MV-4-11 (cell line): ENCODE measurements around the gene JSRP1.

ENCODE experiments used
- DNase-seq: peaks from one replicate; lab custom pipeline; 2025; lab: John Stamatoyannopoulos, UW

The JSRP1 gene

GRCh38 chr19:2216361-2217225, 39.6 kb downstream of the JSRP1 start:
- DNase-seq, result no peak

GRCh38 chr19:2215281-2215751, 40.9 kb downstream of the JSRP1 start:
- DNase-seq, result no peak

DNA sequence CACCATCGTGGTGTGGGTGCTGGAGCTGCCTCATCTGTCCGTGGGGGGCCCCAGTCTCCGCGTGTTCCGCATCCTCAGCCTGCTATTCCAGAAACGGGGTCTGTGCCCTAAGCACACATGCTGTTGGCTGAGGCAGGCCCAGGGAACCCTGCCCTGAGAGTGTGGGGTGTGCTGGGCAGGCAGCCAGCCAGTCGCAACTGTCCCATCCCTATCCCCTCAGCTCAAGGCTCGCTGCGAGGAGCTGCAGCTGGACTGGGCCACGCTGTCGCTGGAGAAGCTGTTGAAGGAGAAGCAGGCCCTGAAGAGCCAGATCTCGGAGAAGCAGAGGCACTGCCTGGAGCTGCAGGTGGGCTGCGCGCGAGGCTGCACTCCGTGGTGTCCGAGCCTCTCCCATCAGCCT, 42.0 kb downstream of the JSRP1 start:
- no peak for DNase-seq

GRCh38 chr19:2213799-2214198, 42.4 kb downstream of the JSRP1 start:
- peak; percentile 34 for DNase-seq

DNA sequence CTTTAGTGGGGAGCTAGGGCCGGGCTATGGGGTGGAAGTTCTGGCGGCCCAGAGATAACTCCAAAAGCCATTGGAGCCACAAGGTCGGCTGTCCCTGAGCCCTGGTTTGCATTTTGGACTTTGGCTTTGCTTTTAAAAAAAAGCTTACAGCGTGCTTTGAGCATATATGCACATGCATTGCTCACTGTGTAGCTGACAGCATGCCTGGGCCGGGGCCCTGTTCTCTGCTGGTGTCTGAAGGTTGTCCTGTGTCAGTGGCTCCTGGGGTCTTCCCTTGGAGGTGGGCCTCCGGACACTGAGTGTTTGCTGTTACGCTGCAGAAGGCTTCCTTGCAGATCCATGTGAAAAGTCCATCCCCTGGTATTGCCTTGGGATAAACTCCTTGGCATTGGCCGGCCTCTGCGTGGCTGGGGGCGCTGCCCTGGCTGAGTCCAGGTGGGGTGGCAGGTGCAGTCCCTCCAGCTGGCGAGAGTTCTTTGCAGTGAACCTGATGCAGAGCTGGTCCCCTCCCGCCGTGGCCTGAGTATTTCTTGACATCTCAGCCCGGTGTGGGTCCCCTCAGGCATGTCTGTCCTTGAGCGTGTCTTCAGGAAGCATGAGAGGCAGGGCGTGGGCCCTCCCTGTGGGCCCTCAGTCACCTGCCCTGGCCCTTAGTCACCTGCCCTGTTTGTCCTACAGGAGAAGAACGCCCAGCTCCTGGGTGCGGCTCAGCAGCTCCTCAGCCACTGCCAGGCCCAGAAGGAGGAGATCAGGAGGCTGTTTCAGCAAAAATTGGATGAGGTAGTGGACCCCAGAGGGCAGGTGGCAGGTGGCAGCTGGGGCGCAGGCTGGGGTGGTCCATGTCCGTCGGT, 43.1 kb downstream of the JSRP1 start:
- no peak for DNase-seq

DNA sequence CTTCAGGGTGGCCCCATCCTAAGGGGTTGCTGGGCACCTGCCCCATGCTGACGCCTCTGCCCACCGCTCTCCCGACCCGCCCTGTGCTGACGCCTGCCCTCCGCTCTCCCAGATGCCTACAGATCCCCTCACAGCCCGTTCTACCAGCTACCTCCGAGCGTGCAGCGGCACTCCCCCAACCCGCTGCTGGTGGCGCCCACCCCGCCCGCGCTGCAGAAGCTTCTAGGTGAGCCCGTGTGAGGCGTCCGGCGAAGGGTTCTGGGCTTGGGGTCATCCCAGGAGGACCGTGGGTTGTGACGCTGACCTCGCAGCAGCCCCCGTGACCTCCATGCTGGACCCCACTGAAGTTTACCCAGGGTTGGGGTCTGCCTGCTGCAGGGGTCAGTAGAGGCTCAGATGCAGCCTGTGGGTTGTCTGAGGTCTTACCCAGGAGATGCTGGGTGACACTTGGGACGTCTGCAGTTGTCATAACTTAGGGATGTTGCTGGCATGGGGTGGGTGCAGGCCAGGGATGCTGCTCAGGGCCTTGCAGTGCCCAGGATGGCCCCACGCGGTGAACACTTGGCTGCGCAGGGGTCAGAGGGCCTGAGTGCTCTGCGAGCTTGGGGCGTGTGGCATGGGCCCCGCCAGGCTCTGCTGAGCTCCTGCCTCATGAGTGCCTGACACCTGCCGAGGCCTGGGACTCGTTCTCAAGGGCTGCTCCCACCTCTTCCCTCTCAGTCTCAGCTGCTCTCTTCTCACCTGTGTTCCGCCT, 45.1 kb downstream of the JSRP1 start:
- DNase-seq, result no peak

DNA sequence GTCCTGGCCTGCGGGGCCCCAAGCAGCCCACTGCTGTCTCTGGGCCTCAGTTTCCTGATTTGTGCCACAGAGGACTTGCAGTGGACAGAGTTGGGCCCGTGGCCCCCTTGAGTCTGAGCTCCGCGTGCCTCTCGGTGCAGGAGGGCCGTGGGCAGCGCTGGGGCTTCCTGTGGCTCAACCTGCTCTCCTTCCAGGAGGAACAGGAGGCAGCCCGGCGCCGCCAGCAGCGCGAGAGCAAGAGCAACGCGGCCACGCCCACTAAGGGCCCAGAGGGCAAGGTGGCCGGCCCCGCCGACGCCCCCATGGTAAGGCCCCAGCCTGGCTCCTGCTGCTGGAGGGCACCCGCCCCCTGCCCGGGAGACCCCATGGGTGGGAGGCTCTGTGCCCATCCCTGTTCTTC, 46.0 kb downstream of the JSRP1 start:
- no peak for DNase-seq

- no peak for DNase-seq
Measured at GRCh38 chr19:2209408-2209807, 46.8 kb downstream of the JSRP1 start.

DNA sequence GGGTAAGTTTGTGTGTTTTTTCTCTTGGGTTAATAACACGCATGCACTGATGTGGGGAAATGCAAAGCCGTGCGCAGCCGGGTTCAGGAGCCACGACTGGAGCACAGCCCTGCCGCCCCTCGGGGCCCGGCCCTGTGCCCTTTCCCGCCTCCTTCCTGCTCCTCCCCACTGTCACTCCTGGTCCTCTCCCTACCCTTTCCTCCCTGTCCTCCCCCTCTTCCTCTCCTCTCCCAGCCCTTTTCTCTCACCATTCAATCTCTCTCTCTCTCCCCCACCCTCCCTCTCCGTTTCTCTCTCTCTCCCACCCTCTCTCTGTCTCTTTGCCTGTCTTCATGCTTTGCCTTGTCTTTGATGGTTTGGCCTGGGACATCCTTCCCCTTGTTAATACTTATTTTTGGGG, 47.2 kb downstream of the JSRP1 start:
- no peak for DNase-seq

DNA sequence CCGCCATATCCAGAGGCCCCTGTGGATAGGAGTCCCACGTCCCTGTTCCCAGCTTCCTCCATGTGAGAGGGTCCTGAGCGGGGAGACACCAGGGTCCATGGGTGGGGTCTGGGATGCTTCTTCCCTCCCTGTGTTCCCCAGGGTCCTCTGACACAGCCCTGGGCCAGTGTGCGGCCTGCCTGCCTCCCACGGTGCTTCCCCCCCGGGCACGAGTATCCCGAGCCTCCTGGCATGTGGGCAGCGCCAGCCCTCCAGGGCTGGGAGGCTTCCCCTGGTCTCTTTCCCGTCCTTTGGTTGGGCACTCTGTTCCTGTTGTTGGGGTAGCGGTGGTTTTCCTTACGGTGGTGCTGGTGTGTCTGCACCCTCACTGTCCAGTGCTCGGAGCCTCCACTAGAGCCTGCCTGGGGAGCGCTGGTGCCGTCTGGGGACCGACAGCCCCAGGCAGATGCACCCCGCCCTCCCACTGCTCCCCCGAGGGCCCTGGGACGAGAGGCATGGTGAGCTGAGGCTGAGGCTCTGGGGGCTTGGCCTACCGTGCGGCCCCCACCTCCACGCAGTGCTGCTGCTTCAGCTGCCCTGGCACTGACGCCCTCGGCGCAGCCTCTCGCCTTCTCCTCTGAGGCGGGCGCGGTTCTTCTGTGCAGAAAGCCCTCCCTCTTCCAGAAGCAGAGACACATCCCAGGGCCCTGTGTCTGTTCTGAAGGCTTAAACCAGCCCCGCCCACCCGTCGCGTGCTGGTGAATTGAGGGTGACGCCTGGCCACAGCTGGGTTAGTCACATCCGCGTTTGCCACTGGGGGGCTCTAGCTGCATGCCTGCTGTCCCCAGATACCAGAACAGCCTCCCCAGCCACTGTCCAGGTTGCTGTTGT, 48.0 kb downstream of the JSRP1 start:
- peak; percentile 61 for DNase-seq

GRCh38 chr19:2207008-2207407, 49.2 kb downstream of the JSRP1 start:
- DNase-seq, result no peak

DNA sequence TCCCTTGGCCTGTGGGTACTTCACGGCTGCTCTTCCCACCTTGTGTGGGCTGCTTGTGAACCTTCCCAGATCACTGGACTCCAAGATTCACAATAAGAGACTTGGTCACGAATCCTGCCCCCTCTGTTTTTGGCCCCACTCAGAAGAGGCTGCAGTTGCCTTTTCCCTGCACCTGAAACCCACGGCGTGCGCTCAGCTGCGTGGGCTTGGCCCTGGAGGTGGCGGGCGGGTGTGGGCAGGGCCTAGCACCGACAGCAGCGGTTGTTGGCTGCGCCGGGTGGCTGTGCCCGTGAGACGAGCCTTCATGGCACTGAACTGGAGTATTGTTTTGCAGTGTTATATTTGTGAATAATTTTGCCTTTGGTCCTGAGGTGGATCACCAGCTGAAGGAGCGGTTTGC, 53.9 kb downstream of the JSRP1 start:
- DNase-seq, result no peak
